GM12872 (cell line): ENCODE results near the gene TBCC.

Experiments used
- CTCF ChIP-seq: IDR thresholded peaks from 3 replicates; pipeline ENCODE4 v1.5.1; 2011; ENCODE audit warnings: low read depth, mild to moderate bottlenecking, low read length, moderate library complexity; ENCODE audit not compliant: insufficient read depth

Gene TBCC

GRCh38 chr6:42766163-42766670 is 20.3 kb upstream of the TBCC start:
- TF ChIP-seq CTCF, result no peak

GRCh38 chr6:42764911-42765648 is 19.2 kb upstream of the TBCC start:
- TF ChIP-seq CTCF, result no peak

- TF ChIP-seq CTCF, result no peak
Observed at GRCh38 chr6:42762950-42763349, 17.0 kb upstream of the TBCC start.

- no peak for TF ChIP-seq CTCF
Observed at GRCh38 chr6:42762426-42762859, 16.5 kb upstream of the TBCC start.

- no peak for TF ChIP-seq CTCF
Observed at GRCh38 chr6:42761287-42762067, 15.6 kb upstream of the TBCC start.

- no peak for TF ChIP-seq CTCF
Observed at GRCh38 chr6:42758756-42759430, 13.0 kb upstream of the TBCC start.

- no peak for TF ChIP-seq CTCF
Observed at GRCh38 chr6:42756722-42757121, 10.8 kb upstream of the TBCC start.
